Lung (tissue), 12 donors: ENCODE results near the gene ROCK1. TPM values are rescaled to one million over a fixed set of nuclear protein-coding genes. Genes with fewer than 3 reads are reported as not detected.
"Not testable (repeated sequence)": the region's sequence is repeated elsewhere in the genome, so short reads cannot be mapped to it uniquely, and the experiment has no call there.

Experiments used
- ATAC-seq: fragments of 200-7000 bp; cut with Tn5 transposase; one replicate; pipeline ENCODE4 v1.9.1; 2020; ENCODE audit warnings: moderate number of reproducible peaks; ENCODE audit not compliant: insufficient read depth, low FRiP score
- DNase-seq, 3 donors: peaks; one replicate each; pipeline ENCODE4 v3.0.0-alpha.2; 2013 to 2017
- H3K27ac ChIP-seq, 2 donors: one replicate each; pipeline ENCODE4 v1.5.1; 2013; ENCODE audit warnings: mild to moderate bottlenecking in 2 of 2, moderate library complexity in 2 of 2, control low read depth in 1 of 2, inconsistent platforms in 1 of 2, low read depth in 1 of 2, low read length in 1 of 2
- H3K27me3 ChIP-seq, 3 donors: one replicate each; pipeline ENCODE4 v1.5.1; 2013; ENCODE audit warnings: low read length in 2 of 3; ENCODE audit not compliant: control insufficient read depth in 3 of 3, insufficient read depth in 3 of 3
- H3K36me3 ChIP-seq, 4 donors: one replicate each; pipeline ENCODE4 v1.5.1; 2013; ENCODE audit warnings: low read length in 4 of 4, mild to moderate bottlenecking in 1 of 4, moderate library complexity in 1 of 4; ENCODE audit not compliant: control insufficient read depth in 4 of 4, insufficient read depth in 4 of 4
- H3K4me1 ChIP-seq, 5 donors: one replicate each; pipeline ENCODE4 v1.5.1; 2013; ENCODE audit warnings: low read length in 5 of 5, mild to moderate bottlenecking in 2 of 5, moderate library complexity in 1 of 5; ENCODE audit not compliant: control insufficient read depth in 5 of 5, insufficient read depth in 5 of 5
- H3K4me3 ChIP-seq: one replicate; pipeline ENCODE4 v1.5.1; 2013; ENCODE audit warnings: mild to moderate bottlenecking, control low read depth, moderate library complexity
- H3K9ac ChIP-seq, 2 donors: one replicate each; pipeline ENCODE4 v1.5.1; 2013; ENCODE audit warnings: low read length in 2 of 2, control low read depth in 1 of 2; ENCODE audit not compliant: insufficient read depth in 1 of 2
- H3K9me3 ChIP-seq, 4 donors: one replicate each; pipeline ENCODE4 v1.5.1; 2013; ENCODE audit warnings: low read length in 3 of 4, mild to moderate bottlenecking in 1 of 4, moderate library complexity in 1 of 4; ENCODE audit not compliant: control insufficient read depth in 4 of 4, insufficient read depth in 3 of 4
- WGBS, 2 donors: extraction: QIAGEN DNeasy Blood & Tissue Kit; methylation state at CpG; one replicate each; pipeline ENCODE4 v1.1.7; 2013; 5-methylcytosine and 5-hydroxymethylcytosine counted together
- polyA plus RNA-seq, 2 donors: library from polyadenylated mRNA; stranded (reverse); fragments of 200-250 nt; gene quantifications; one replicate each; pipeline ENCODE4 v1.2.1, GENCODE V29; 2013
- total RNA-seq, 2 donors: library from RNA; depleted of rRNA in 1 of 2; stranded (reverse); fragments of >200 nt in 1 of 2; gene quantifications; one replicate each; pipeline ENCODE4 v1.2.1, GENCODE V29; 2014 to 2021
- TF ChIP-seq, protein P1 (sequence below): IDR thresholded peaks from 2 replicates; pipeline ENCODE4 v1.5.1; 2012; ENCODE audit warnings: mild to moderate bottlenecking; ENCODE audit errors: control extremely low read depth, extremely low read depth
- donor health status: control.
- donor health status: control.
- donor health status: Bipolar disorder and iron deficiency.
- donor health status: healthy.
- donor health status: DM: yes; HTN: yes; CAD: no.

The ROCK1 gene
- total and polyA plus RNA-seq, 4 donors: 13.4 to 115 (median 35.9) TPM

DNA sequence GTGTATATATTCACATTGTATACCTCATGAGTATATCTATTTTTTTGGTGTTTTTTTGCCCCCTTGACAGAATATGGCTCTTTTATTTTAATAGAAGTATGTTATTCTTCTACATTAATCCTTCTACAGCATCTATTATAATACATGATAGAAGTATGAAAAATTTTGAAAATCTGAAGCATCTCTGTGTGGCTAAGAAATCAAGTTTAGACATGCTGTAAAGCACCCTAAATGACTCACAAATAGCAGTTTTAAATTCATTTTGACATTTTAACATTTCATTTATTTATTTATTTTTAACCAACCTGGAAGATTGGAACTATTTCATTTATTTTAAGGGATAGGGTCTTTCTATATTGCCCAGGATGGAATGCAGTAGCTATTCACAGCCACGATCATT is 33.8 kb upstream of the ROCK1 start:
- ATAC-seq: no peak
- 89 to 97% methylated on average over 1 of the region's 1 CpG for WGBS, 2 donors
- Histone ChIP-seq H3K36me3 (no peaks in the 10 kb centered on the region), H3K4me3 (no peak overlapping the region), H3K4me1 (peaks cover 0 to 3% (median 0%) of the 10 kb centered on the region in 5 donors), H3K27me3 (no peaks in the 10 kb centered on the region), H3K9me3 (no peaks in the 10 kb centered on the region), H3K9ac (no peak overlapping the region), H3K27ac (no peak overlapping the region)
- DNase-seq: no peak
- TF ChIP-seq, protein P1, sequence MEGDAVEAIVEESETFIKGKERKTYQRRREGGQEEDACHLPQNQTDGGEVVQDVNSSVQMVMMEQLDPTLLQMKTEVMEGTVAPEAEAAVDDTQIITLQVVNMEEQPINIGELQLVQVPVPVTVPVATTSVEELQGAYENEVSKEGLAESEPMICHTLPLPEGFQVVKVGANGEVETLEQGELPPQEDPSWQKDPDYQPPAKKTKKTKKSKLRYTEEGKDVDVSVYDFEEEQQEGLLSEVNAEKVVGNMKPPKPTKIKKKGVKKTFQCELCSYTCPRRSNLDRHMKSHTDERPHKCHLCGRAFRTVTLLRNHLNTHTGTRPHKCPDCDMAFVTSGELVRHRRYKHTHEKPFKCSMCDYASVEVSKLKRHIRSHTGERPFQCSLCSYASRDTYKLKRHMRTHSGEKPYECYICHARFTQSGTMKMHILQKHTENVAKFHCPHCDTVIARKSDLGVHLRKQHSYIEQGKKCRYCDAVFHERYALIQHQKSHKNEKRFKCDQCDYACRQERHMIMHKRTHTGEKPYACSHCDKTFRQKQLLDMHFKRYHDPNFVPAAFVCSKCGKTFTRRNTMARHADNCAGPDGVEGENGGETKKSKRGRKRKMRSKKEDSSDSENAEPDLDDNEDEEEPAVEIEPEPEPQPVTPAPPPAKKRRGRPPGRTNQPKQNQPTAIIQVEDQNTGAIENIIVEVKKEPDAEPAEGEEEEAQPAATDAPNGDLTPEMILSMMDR: no peak

DNA sequence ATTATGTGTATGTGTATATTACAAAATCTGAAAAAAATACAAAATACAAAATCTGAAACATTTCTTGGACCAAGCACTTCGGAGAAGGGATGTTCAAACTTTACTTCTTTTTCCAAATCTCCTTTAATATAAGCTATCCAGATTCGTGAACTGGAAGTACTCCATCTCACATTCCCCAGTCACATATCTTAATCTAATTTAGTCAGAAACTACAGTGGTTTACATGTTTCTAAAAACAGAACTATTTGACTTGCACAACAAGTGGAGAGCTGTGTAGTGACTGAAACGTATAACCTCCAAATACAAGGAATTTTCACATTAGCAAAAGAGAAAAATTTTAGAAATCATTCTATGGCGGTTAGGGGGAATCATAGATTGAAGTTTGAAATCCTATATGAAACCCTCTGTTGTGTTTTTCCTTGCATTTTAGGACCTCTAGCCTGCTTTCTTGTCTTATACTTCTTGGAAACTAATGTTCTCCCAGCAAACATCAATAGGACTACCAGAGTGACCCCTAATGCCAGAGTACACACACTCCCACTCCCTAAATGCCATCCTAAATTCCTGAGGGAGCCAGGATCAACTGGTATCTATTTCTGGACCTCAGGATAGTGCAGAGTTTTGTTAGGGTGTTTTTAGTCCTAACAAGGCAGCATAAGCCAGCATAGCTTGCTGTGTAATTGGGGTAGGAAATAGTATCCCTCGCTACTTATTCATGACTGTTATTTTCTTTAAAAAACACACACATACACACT is 30.2 kb upstream of the ROCK1 start:
- Histone ChIP-seq H3K27ac (peak overlapping the region in 1 of 2 donors; percentile 31), H3K27me3 (no peaks in the 10 kb centered on the region), H3K4me3 (no peak overlapping the region), H3K36me3 (no peaks in the 10 kb centered on the region), H3K9me3 (no peaks in the 10 kb centered on the region), H3K9ac (no peak overlapping the region), H3K4me1 (peaks cover 0 to 3% (median 0%) of the 10 kb centered on the region in 5 donors)
- WGBS, 2 donors: 62 to 64% methylated on average over 5 of the region's 5 CpGs
- DNase-seq: no peak
- ATAC-seq: no peak
- TF ChIP-seq, protein P1: no peak

DNA sequence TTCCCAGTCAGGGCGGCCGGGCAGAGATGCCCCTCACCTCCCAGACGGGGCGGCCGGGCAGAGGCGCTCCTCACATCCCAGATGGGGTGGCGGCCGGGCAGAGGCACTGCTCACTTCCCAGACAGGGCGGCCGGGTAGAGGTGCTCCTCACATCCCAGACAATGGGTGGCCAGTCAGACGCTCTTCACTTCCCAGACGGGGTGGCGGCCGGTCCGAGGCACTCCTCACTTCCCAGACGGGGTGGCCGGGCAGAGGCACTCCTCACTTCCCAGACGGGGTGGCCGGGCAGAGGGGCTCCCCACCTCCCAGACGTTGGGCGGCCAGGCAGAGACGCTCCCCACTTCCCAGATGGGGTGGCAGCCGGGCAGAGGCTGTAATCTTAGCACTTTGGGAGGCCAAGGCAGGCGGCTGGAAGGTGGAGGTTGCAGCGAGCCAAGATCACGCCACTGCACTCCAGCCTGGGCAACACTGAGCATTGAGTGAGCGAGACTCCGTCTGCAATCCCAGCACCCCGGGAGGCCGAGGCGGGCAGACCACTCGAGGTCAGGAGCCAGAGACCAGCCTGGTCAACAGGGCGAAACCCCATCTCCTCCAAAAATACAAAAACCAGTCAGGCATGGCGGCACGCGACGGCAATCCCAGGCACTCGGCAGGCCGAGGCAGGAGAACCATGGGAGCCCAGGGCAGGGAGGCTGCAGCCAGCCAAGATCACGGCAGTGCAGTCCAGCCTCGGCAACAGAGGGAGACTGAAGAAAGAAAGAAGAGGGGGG is 26.3 kb upstream of the ROCK1 start:
- H3K36me3 ChIP-seq, H3K27me3 ChIP-seq, ATAC-seq, H3K9me3 ChIP-seq, DNase-seq, H3K4me1 ChIP-seq, H3K9ac ChIP-seq, H3K27ac ChIP-seq, H3K4me3 ChIP-seq: not testable (repeated sequence)
- 97 to 98% methylated on average over 33 to 41 of the region's 41 CpGs for WGBS, 2 donors

DNA sequence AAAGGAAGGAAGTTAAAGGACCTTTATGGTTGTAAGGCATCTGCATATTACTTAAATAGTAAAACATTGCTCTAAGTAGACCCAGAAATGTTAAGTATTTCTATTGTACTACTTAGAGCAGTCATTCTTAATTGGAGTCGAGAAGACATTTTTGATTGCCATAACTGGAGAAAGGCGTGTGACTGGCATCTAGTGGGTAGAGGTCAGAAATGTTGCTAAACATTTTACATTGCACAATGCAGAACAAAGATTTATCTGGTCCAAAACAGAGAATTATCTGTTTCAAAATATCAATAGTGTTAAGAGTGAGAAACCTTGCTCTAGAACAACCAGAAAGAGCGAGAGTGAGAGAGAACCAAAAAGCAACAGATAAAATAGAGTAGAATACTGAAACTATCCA is 23.3 kb upstream of the ROCK1 start:
- Histone ChIP-seq H3K27me3 (no peaks in the 10 kb centered on the region), H3K27ac (no peak overlapping the region), H3K4me3 (no peak overlapping the region), H3K4me1 (peaks cover 0 to 12% (median 0%) of the 10 kb centered on the region in 5 donors), H3K9me3 (no peaks in the 10 kb centered on the region), H3K36me3 (no peaks in the 10 kb centered on the region), H3K9ac (no peak overlapping the region)
- TF ChIP-seq, protein P1: peak; percentile 24
- no peak for ATAC-seq
- no peak for DNase-seq
- WGBS, 2 donors: 48 to 49% methylated on average over 3 of the region's 3 CpGs
